ENCODE data around the gene AGR3. TPM values are rescaled to one million over a fixed set of nuclear protein-coding genes. Genes with fewer than 3 reads are reported as not detected.
A peak's percentile ranks its signal among the peaks of the same experiment; 100 is the strongest.

AGR3 gene
- total RNA-seq, 1 donor from 2014 or later, result not detected

GRCh38 chr7:16918288-16918895 lies 36.6 kb upstream of the AGR3 start:
- ChIA-PET CTCF (interaction anchor here (0.8 to 3.7 kb wide), 22 partner anchors 11 to 840 kb away, joined by 3 to 54 read pairs (median 4); no protein-coding TSS in a partner anchor), POLR2A (no interaction called here)
- intact Hi-C loops (cut with micrococcal nuclease), result loop anchor here (1.0 to 2.0 kb wide), 6 partner anchors 27 to 840 kb away; no protein-coding TSS in a partner anchor
- no peak overlapping the region for H3K27ac Mint-ChIP-seq
- H3K36me3 Mint-ChIP-seq (ENCODE audit: low read depth), result no peaks in the 10 kb centered on the region
- no peaks in the 10 kb centered on the region for H3K27me3 Mint-ChIP-seq
- H3K9me3 Mint-ChIP-seq, result no peaks in the 10 kb centered on the region
- DNase-seq (no peak), ATAC-seq (ENCODE audit: low read depth) (no peak)
- no peak for TF ChIP-seq CTCF (IDR thresholded peaks at IDR 0.05)
- H3K4me1 Mint-ChIP-seq, result peaks cover 32% of the 10 kb centered on the region
- no peak overlapping the region for H3K4me3 Mint-ChIP-seq

GRCh38 chr7:16916738-16917137 lies 35.0 kb upstream of the AGR3 start:
- peaks cover 18% of the 10 kb centered on the region for H3K4me1 Mint-ChIP-seq
- DNase-seq, result no peak
- CTCF ChIA-PET, result interaction anchor here (1.1 to 3.7 kb wide), 5 partner anchors 9 to 223 kb away, joined by 3 to 54 read pairs (median 21); no protein-coding TSS in a partner anchor
- no peak for ATAC-seq (ENCODE audit: low read depth)
- no peaks in the 10 kb centered on the region for H3K27me3 Mint-ChIP-seq
- TF ChIP-seq CTCF (IDR thresholded peaks at IDR 0.05), result no peak
- POLR2A ChIA-PET, result no interaction called here
- no peak overlapping the region for H3K4me3 Mint-ChIP-seq
- H3K27ac Mint-ChIP-seq, result no peak overlapping the region
- no peaks in the 10 kb centered on the region for H3K36me3 Mint-ChIP-seq (ENCODE audit: low read depth)
- intact Hi-C loops (cut with micrococcal nuclease), result no loop called here
- H3K9me3 Mint-ChIP-seq, result no peaks in the 10 kb centered on the region

- Mint-ChIP-seq H3K36me3 (ENCODE audit: low read depth) (no peaks in the 10 kb centered on the region), H3K9me3 (peaks cover 3% of the 10 kb centered on the region), H3K27me3 (no peaks in the 10 kb centered on the region), H3K4me3 (no peak overlapping the region), H3K27ac (no peak overlapping the region), H3K4me1 (peaks cover 13% of the 10 kb centered on the region)
- intact Hi-C loops (cut with micrococcal nuclease), result no loop called here
- no peak for DNase-seq
- TF ChIP-seq CTCF (IDR thresholded peaks at IDR 0.05), result no peak
- peak; percentile 18 for ATAC-seq (ENCODE audit: low read depth)
- ChIA-PET CTCF (interaction anchor here (1.1 to 3.7 kb wide), 2 partner anchors 10 to 222 kb away, joined by 3 to 29 read pairs; no protein-coding TSS in a partner anchor), POLR2A (no interaction called here)
These were observed 34.4 kb upstream of the AGR3 start for GRCh38 chr7:16916105-16916639.

- H3K27me3 Mint-ChIP-seq, result no peaks in the 10 kb centered on the region
- ChIA-PET POLR2A (no interaction called here), CTCF (interaction anchor here (3.7 kb wide), 1 partner anchor 221 kb away, joined by 29 read pairs; no protein-coding TSS in a partner anchor)
- peaks cover 13% of the 10 kb centered on the region for H3K4me1 Mint-ChIP-seq
- peaks cover 3% of the 10 kb centered on the region for H3K9me3 Mint-ChIP-seq
- no peak for DNase-seq
- intact Hi-C loops (cut with micrococcal nuclease), result no loop called here
- H3K4me3 Mint-ChIP-seq, result no peak overlapping the region
- ATAC-seq (ENCODE audit: low read depth), result no peak
- no peak overlapping the region for H3K27ac Mint-ChIP-seq
- no peaks in the 10 kb centered on the region for H3K36me3 Mint-ChIP-seq (ENCODE audit: low read depth)
- TF ChIP-seq CTCF (IDR thresholded peaks at IDR 0.05), result no peak
These were observed 33.6 kb upstream of the AGR3 start for GRCh38 chr7:16915405-16915804.

GRCh38 chr7:16914771-16915170 lies 33.0 kb upstream of the AGR3 start:
- intact Hi-C loops (cut with micrococcal nuclease), result no loop called here
- Mint-ChIP-seq H3K27me3 (no peaks in the 10 kb centered on the region), H3K4me3 (no peak overlapping the region), H3K27ac (no peak overlapping the region), H3K9me3 (peaks cover 3% of the 10 kb centered on the region), H3K4me1 (peaks cover 13% of the 10 kb centered on the region), H3K36me3 (ENCODE audit: low read depth) (no peaks in the 10 kb centered on the region)
- CTCF ChIA-PET, result no interaction called here
- POLR2A ChIA-PET, result no interaction called here
- DNase-seq (no peak), ATAC-seq (ENCODE audit: low read depth) (no peak)
- no peak for TF ChIP-seq CTCF (IDR thresholded peaks at IDR 0.05)
